Thyroid gland (tissue), 4 donors: Measurements from ENCODE around the gene ST3GAL4. TPM values are rescaled to one million over a fixed set of nuclear protein-coding genes. Genes with fewer than 3 reads are reported as not detected.

Experiments used
- DNase-seq, 2 donors: peaks; one replicate each; pipeline ENCODE4 v3.0.0-alpha.2; 2019
- H3K27ac ChIP-seq, 3 donors: fragments of 200-600 bp; sonication (generic); 1 replicate in 2 of 3; 2 replicates in 1 of 3; pipeline ENCODE4 v1.5.1; 2016 to 2019; ENCODE audit warnings: mild to moderate bottlenecking in 1 of 3, moderate library complexity in 1 of 3
- H3K27me3 ChIP-seq: fragments of 200-600 bp; sonication (generic); one replicate; pipeline ENCODE4 v1.5.1; 2019
- H3K36me3 ChIP-seq, 2 donors: fragments of 200-600 bp; sonication (generic); one replicate each; pipeline ENCODE4 v1.5.1; 2016 to 2019
- H3K4me1 ChIP-seq, 2 donors: fragments of 200-600 bp; sonication (generic); one replicate each; pipeline ENCODE4 v1.5.1; 2017 to 2019
- H3K4me3 ChIP-seq, 3 donors: fragments of 200-600 bp; sonication (generic); replicated peaks in 1 of 3; 1 replicate in 2 of 3; 2 replicates in 1 of 3; pipeline ENCODE4 v1.5.1; 2016; ENCODE audit warnings: mild to moderate bottlenecking in 1 of 3
- H3K9me3 ChIP-seq: fragments of 200-600 bp; sonication (generic); one replicate; pipeline ENCODE4 v1.5.1; 2017
- CTCF ChIP-seq, 6 experiments: fragments of 200-600 bp in 3 of 6; fragments of 450-650 bp in 3 of 6; sonication (generic) in 3 of 6; IDR thresholded peaks; one replicate each; pipeline ENCODE4 v1.5.1; 2016 to 2019; ENCODE audit warnings: antibody characterized with exemption in 6 of 6, mild to moderate bottlenecking in 2 of 6, inconsistent platforms in 1 of 6, moderate library complexity in 1 of 6
- POLR2A ChIP-seq, 2 donors: fragments of 450-650 bp; IDR thresholded peaks; one replicate each; pipeline ENCODE4 v1.6.1; 2017; ENCODE audit warnings: antibody characterized with exemption in 2 of 2, mild to moderate bottlenecking in 2 of 2, moderate library complexity in 1 of 2
- WGBS, 2 donors: methylation state at CpG; one replicate each; pipeline ENCODE4 v1.1.5; 2017; 5-methylcytosine and 5-hydroxymethylcytosine counted together
- intact Hi-C: fragments of 100-400 bp; cut with DNase I; formaldehyde crosslinking; loops from one replicate; pipeline ENCODE4 v1.15.1; 2023
- total RNA-seq, 4 donors: library from RNA; depleted of rRNA; stranded (reverse); fragments of >200 nt; gene quantifications; one replicate each; pipeline ENCODE4 v1.2.3, GENCODE V29; 2016

Gene ST3GAL4
- total RNA-seq, 4 donors from 2014 or later = 5.3 to 33.9 (median 26.4) TPM

GRCh38 chr11:126358763-126359160 is 3.3 kb downstream of the ST3GAL4 start:
- Histone ChIP-seq H3K4me1 (peaks cover 11 to 41% of the 10 kb centered on the region in 2 donors), H3K27ac (peak overlapping the region in 1 of 3 donors; percentile 62)

GRCh38 chr11:126359431-126360048 is 4.1 kb downstream of the ST3GAL4 start:
- intact Hi-C loops = no loop called here

More at GRCh38 chr11:126358763-126359160, 3.3 kb downstream of the ST3GAL4 start:
- no peaks in the 10 kb centered on the region for H3K9me3 ChIP-seq
- DNase-seq = no peak
- intact Hi-C loops = no loop called here
- no peaks in the 10 kb centered on the region for H3K36me3 ChIP-seq
- no peak for TF ChIP-seq CTCF (IDR thresholded peaks at IDR 0.05)
- no peak for TF ChIP-seq POLR2A (IDR thresholded peaks at IDR 0.05)
- no peak overlapping the region for H3K4me3 ChIP-seq
- 75 to 93% methylated on average over 1 to 2 of the region's 2 CpGs for WGBS, 2 donors
- no peaks in the 10 kb centered on the region for H3K27me3 ChIP-seq

GRCh38 chr11:126360049-126360446 is 4.6 kb downstream of the ST3GAL4 start:
- H3K4me1 ChIP-seq = peaks cover 7 to 37% of the 10 kb centered on the region in 2 donors
- TF ChIP-seq POLR2A (IDR thresholded peaks at IDR 0.05) (no peak), CTCF (IDR thresholded peaks at IDR 0.05) (no peak)
- no peak for DNase-seq
- intact Hi-C loops = no loop called here
- peak overlapping the region in 2 of 3 donors; percentile 32 to 36 for H3K27ac ChIP-seq
- no peaks in the 10 kb centered on the region for H3K27me3 ChIP-seq
- no peaks in the 10 kb centered on the region for H3K36me3 ChIP-seq
- no peaks in the 10 kb centered on the region for H3K9me3 ChIP-seq
- WGBS, 2 donors = 82 to 90% methylated on average over 6 to 8 of the region's 8 CpGs
- H3K4me3 ChIP-seq = no peak overlapping the region

More at GRCh38 chr11:126359431-126360048, 4.1 kb downstream of the ST3GAL4 start:
- no peaks in the 10 kb centered on the region for H3K36me3 ChIP-seq
- 48 to 56% methylated on average over 15 to 16 of the region's 16 CpGs for WGBS, 2 donors
- H3K4me3 ChIP-seq = no peak overlapping the region
- peak overlapping the region in 2 of 3 donors; percentile 32 to 36 for H3K27ac ChIP-seq
- H3K4me1 ChIP-seq = peaks cover 11 to 41% of the 10 kb centered on the region in 2 donors
- TF ChIP-seq POLR2A (IDR thresholded peaks at IDR 0.05) = no peak
- TF ChIP-seq CTCF (IDR thresholded peaks at IDR 0.05) = no peak
- peak; percentile 55 to 69 for DNase-seq
- H3K27me3 ChIP-seq = no peaks in the 10 kb centered on the region
- H3K9me3 ChIP-seq = no peaks in the 10 kb centered on the region

GRCh38 chr11:126361400-126361799 is 5.9 kb downstream of the ST3GAL4 start:
- intact Hi-C loops = no loop called here
- peaks cover 14 to 42% of the 10 kb centered on the region in 2 donors for H3K4me1 ChIP-seq
- H3K4me3 ChIP-seq = no peak overlapping the region
- WGBS, 2 donors = 79 to 91% methylated on average over 5 of the region's 5 CpGs
- TF ChIP-seq CTCF (IDR thresholded peaks at IDR 0.05) = no peak
- no peak for TF ChIP-seq POLR2A (IDR thresholded peaks at IDR 0.05)
- no peaks in the 10 kb centered on the region for H3K27me3 ChIP-seq
- no peaks in the 10 kb centered on the region for H3K9me3 ChIP-seq
- no peak overlapping the region for H3K27ac ChIP-seq
- no peaks in the 10 kb centered on the region for H3K36me3 ChIP-seq
- DNase-seq = no peak

GRCh38 chr11:126362879-126363655 is 7.6 kb downstream of the ST3GAL4 start:
- DNase-seq = no peak
- no peaks in the 10 kb centered on the region for H3K36me3 ChIP-seq
- H3K4me3 ChIP-seq = no peak overlapping the region
- peaks cover 16 to 43% of the 10 kb centered on the region in 2 donors for H3K4me1 ChIP-seq
- intact Hi-C loops = no loop called here
- TF ChIP-seq CTCF (IDR thresholded peaks at IDR 0.05) = no peak
- no peak for TF ChIP-seq POLR2A (IDR thresholded peaks at IDR 0.05)
- H3K27ac ChIP-seq = no peak overlapping the region
- whole genome bisulfite sequencing, 2 donors = 82 to 83% methylated on average over 9 of the region's 9 CpGs
- H3K9me3 ChIP-seq = no peaks in the 10 kb centered on the region
- no peaks in the 10 kb centered on the region for H3K27me3 ChIP-seq
